ENCODE measurements around the gene VMP1. TPM values are rescaled to one million over a fixed set of nuclear protein-coding genes. Genes with fewer than 3 reads are reported as not detected.

VMP1 gene
- total and polyA plus RNA-seq, 2 of the 13 experiments (the other 11 are each of a cell fraction or from before 2014, with no cell fraction given), result 186 to 271 TPM

DNA sequence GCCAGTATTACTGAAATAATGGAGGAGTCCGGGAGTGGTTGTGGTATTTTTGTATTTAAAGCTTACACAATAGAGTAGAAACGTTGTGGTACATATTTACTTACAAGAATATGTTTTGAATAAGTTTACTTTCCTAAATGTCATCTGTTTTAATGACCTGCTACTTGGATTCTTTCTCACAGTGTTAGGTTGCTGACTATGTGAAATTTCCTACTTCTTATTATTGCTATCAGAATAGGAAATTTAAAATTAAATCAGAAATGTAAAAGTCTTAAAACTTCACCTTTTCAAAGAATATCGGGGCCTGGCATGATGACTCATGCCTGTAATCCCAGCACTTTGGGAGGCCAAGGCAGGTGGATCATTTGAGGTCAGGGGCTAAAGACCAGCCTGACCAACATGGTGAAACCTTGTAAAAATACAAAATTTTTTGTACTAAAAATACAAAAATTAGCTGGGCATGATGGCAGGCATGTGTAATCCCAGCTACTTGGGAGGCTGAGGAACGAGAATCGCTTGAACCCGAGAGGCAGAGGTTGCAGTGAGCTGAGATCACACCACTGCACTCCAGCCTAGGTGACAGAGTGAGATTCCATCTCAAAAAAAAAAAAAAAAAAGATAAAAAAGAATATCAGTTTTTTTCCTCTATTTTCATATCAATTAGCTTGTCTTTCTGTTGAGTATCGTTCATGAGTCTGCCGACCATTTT lies 77.8 kb downstream of the VMP1 start (continued):
- TF ChIP-seq, protein P1, sequence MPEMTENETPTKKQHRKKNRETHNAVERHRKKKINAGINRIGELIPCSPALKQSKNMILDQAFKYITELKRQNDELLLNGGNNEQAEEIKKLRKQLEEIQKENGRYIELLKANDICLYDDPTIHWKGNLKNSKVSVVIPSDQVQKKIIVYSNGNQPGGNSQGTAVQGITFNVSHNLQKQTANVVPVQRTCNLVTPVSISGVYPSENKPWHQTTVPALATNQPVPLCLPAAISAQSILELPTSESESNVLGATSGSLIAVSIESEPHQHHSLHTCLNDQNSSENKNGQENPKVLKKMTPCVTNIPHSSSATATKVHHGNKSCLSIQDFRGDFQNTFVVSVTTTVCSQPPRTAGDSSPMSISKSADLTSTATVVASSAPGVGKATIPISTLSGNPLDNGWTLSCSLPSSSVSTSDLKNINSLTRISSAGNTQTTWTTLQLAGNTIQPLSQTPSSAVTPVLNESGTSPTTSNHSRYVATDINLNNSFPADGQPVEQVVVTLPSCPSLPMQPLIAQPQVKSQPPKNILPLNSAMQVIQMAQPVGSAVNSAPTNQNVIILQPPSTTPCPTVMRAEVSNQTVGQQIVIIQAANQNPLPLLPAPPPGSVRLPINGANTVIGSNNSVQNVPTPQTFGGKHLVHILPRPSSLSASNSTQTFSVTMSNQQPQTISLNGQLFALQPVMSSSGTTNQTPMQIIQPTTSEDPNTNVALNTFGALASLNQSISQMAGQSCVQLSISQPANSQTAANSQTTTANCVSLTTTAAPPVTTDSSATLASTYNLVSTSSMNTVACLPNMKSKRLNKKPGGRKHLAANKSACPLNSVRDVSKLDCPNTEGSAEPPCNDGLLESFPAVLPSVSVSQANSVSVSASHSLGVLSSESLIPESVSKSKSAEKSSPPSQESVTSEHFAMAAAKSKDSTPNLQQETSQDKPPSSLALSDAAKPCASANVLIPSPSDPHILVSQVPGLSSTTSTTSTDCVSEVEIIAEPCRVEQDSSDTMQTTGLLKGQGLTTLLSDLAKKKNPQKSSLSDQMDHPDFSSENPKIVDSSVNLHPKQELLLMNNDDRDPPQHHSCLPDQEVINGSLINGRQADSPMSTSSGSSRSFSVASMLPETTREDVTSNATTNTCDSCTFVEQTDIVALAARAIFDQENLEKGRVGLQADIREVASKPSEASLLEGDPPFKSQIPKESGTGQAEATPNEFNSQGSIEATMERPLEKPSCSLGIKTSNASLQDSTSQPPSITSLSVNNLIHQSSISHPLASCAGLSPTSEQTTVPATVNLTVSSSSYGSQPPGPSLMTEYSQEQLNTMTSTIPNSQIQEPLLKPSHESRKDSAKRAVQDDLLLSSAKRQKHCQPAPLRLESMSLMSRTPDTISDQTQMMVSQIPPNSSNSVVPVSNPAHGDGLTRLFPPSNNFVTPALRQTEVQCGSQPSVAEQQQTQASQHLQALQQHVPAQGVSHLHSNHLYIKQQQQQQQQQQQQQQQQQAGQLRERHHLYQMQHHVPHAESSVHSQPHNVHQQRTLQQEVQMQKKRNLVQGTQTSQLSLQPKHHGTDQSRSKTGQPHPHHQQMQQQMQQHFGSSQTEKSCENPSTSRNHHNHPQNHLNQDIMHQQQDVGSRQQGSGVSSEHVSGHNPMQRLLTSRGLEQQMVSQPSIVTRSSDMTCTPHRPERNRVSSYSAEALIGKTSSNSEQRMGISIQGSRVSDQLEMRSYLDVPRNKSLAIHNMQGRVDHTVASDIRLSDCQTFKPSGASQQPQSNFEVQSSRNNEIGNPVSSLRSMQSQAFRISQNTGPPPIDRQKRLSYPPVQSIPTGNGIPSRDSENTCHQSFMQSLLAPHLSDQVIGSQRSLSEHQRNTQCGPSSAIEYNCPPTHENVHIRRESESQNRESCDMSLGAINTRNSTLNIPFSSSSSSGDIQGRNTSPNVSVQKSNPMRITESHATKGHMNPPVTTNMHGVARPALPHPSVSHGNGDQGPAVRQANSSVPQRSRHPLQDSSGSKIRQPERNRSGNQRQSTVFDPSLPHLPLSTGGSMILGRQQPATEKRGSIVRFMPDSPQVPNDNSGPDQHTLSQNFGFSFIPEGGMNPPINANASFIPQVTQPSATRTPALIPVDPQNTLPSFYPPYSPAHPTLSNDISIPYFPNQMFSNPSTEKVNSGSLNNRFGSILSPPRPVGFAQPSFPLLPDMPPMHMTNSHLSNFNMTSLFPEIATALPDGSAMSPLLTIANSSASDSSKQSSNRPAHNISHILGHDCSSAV (CRISPR knock-in tag; IDR thresholded peaks at IDR 0.05; ENCODE audit: borderline replicate concordance), result no peak
- TF ChIP-seq, protein P2, sequence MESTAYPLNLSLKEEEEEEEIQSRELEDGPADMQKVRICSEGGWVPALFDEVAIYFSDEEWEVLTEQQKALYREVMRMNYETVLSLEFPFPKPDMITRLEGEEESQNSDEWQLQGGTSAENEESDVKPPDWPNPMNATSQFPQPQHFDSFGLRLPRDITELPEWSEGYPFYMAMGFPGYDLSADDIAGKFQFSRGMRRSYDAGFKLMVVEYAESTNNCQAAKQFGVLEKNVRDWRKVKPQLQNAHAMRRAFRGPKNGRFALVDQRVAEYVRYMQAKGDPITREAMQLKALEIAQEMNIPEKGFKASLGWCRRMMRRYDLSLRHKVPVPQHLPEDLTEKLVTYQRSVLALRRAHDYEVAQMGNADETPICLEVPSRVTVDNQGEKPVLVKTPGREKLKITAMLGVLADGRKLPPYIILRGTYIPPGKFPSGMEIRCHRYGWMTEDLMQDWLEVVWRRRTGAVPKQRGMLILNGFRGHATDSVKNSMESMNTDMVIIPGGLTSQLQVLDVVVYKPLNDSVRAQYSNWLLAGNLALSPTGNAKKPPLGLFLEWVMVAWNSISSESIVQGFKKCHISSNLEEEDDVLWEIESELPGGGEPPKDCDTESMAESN (CRISPR knock-in tag; conservative IDR thresholded peaks at IDR 0.05), result no peak
- peak; percentile 76 to 77 for TF ChIP-seq MAFK (conservative IDR thresholded peaks at IDR 0.05 in 1 of 2, IDR thresholded peaks at IDR 0.05 in 1 of 2; ENCODE audit: low read length in 2 of 2)
- TF ChIP-seq NFIB (CRISPR knock-in tag; IDR thresholded peaks at IDR 0.05; ENCODE audit: borderline replicate concordance), result no peak
- no peak for TF ChIP-seq MATR3 (CRISPR knock-in tag; IDR thresholded peaks at IDR 0.05)
- no peak for TF ChIP-seq ZNF235 (CRISPR knock-in tag; IDR thresholded peaks at IDR 0.05; ENCODE audit: borderline replicate concordance)
- TF ChIP-seq MAZ (IDR thresholded peaks at IDR 0.05; ENCODE audit: borderline replicate concordance, low read depth, low read length), result no peak; the same call in 1 of the 2 replicates
- TF ChIP-seq MAZ (CRISPR knock-in tag; IDR thresholded peaks at IDR 0.05; ENCODE audit: low read depth), result no peak
- no peak for TF ChIP-seq ZFP36L1 (CRISPR knock-in tag; IDR thresholded peaks at IDR 0.05)
- no peak for TF ChIP-seq ZNF225 (CRISPR knock-in tag; IDR thresholded peaks at IDR 0.05)
- TF ChIP-seq ZNF616 (CRISPR knock-in tag; IDR thresholded peaks at IDR 0.05; ENCODE audit: low read depth), result no peak
- TF ChIP-seq, protein P3, sequence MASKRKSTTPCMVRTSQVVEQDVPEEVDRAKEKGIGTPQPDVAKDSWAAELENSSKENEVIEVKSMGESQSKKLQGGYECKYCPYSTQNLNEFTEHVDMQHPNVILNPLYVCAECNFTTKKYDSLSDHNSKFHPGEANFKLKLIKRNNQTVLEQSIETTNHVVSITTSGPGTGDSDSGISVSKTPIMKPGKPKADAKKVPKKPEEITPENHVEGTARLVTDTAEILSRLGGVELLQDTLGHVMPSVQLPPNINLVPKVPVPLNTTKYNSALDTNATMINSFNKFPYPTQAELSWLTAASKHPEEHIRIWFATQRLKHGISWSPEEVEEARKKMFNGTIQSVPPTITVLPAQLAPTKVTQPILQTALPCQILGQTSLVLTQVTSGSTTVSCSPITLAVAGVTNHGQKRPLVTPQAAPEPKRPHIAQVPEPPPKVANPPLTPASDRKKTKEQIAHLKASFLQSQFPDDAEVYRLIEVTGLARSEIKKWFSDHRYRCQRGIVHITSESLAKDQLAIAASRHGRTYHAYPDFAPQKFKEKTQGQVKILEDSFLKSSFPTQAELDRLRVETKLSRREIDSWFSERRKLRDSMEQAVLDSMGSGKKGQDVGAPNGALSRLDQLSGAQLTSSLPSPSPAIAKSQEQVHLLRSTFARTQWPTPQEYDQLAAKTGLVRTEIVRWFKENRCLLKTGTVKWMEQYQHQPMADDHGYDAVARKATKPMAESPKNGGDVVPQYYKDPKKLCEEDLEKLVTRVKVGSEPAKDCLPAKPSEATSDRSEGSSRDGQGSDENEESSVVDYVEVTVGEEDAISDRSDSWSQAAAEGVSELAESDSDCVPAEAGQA (IDR thresholded peaks at IDR 0.05; ENCODE audit: low read depth), result no peak
- TF ChIP-seq, protein P3 (CRISPR knock-in tag; IDR thresholded peaks at IDR 0.05; ENCODE audit: borderline replicate concordance), result no peak
